Trophoblast cell (in vitro differentiated cells and primary cell): ENCODE results near the gene LDAH.

ENCODE experiments used
- DNase-seq, 2 donors: peaks; one replicate each; pipeline ENCODE4 v3.0.0-alpha.2; 2016
- H2AFZ ChIP-seq: 2 replicates; pipeline ENCODE4 v1.6.1; 2013; ENCODE audit warnings: low read length, moderate library complexity, mild to moderate bottlenecking; ENCODE audit not compliant: insufficient read depth, poor library complexity
- H2AK5ac ChIP-seq: 2 replicates; pipeline ENCODE4 v1.6.1; 2013; ENCODE audit warnings: mild to moderate bottlenecking, low read length
- H2BK120ac ChIP-seq: 2 replicates; pipeline ENCODE4 v1.6.1; 2013; ENCODE audit warnings: low read length, mild to moderate bottlenecking, moderate library complexity; ENCODE audit not compliant: insufficient read depth, poor library complexity
- H2BK12ac ChIP-seq: 2 replicates; pipeline ENCODE4 v1.6.1; 2013; ENCODE audit warnings: mild to moderate bottlenecking, low read length, moderate library complexity
- H2BK5ac ChIP-seq: 2 replicates; pipeline ENCODE4 v1.6.1; 2013; ENCODE audit warnings: low read length, low read depth, moderate library complexity, mild to moderate bottlenecking; ENCODE audit not compliant: poor library complexity
- H3K14ac ChIP-seq: 2 replicates; pipeline ENCODE4 v1.6.1; 2013; ENCODE audit warnings: mild to moderate bottlenecking, low read length
- H3K18ac ChIP-seq: 2 replicates; pipeline ENCODE4 v1.6.1; 2013; ENCODE audit warnings: mild to moderate bottlenecking, low read length
- H3K23ac ChIP-seq: 2 replicates; pipeline ENCODE4 v1.6.1; 2013; ENCODE audit warnings: low read length
- H3K27ac ChIP-seq: 2 replicates; pipeline ENCODE4 v1.5.1; 2013; ENCODE audit warnings: low read depth, mild to moderate bottlenecking, inconsistent platforms, low read length, moderate library complexity
- H3K27me3 ChIP-seq: 2 replicates; pipeline ENCODE4 v1.6.1; 2013; ENCODE audit warnings: inconsistent platforms, mild to moderate bottlenecking, low read length, moderate library complexity; ENCODE audit not compliant: insufficient read depth
- H3K36me3 ChIP-seq, 2 experiments: 1 replicate in 1 of 2; 2 replicates in 1 of 2; pipeline ENCODE4 v1.6.1; 2013; ENCODE audit warnings: low read length in 2 of 2, mild to moderate bottlenecking in 2 of 2, moderate library complexity in 1 of 2; ENCODE audit not compliant: insufficient read depth in 2 of 2, control insufficient read depth in 1 of 2
- H3K4ac ChIP-seq: 2 replicates; pipeline ENCODE4 v1.6.1; 2013; ENCODE audit warnings: low read depth, mild to moderate bottlenecking, low read length, moderate library complexity
- H3K4me1 ChIP-seq, 2 experiments: 1 replicate in 1 of 2; 2 replicates in 1 of 2; pipeline ENCODE4 v1.6.1; 2013; ENCODE audit warnings: low read length in 2 of 2, mild to moderate bottlenecking in 2 of 2, moderate library complexity in 1 of 2; ENCODE audit not compliant: insufficient read depth in 2 of 2, control insufficient read depth in 1 of 2
- H3K4me2 ChIP-seq: 2 replicates; pipeline ENCODE4 v1.6.1; 2013; ENCODE audit warnings: inconsistent platforms, mild to moderate bottlenecking, low read length, moderate library complexity
- H3K4me3 ChIP-seq: 2 replicates; pipeline ENCODE4 v1.5.1; 2013; ENCODE audit warnings: mild to moderate bottlenecking, low read depth, low read length, inconsistent platforms
- H3K79me1 ChIP-seq: one replicate; pipeline ENCODE4 v1.6.1; 2013; ENCODE audit warnings: low read length
- H3K79me2 ChIP-seq: 2 replicates; pipeline ENCODE4 v1.6.1; 2013; ENCODE audit warnings: low read length, mild to moderate bottlenecking; ENCODE audit not compliant: control insufficient read depth, insufficient read depth, poor library complexity
- H3K9ac ChIP-seq: 2 replicates; pipeline ENCODE4 v1.6.1; 2013; ENCODE audit warnings: mild to moderate bottlenecking, low read length
- H3K9me3 ChIP-seq: 2 replicates; pipeline ENCODE4 v1.6.1; 2013; ENCODE audit warnings: low read depth, mild to moderate bottlenecking, control low read depth, inconsistent platforms, low read length; ENCODE audit not compliant: insufficient read depth
- H4K12ac ChIP-seq: 2 replicates; pipeline ENCODE4 v1.6.1; 2013; ENCODE audit warnings: low read depth, mild to moderate bottlenecking, low read length, moderate library complexity
- H4K8ac ChIP-seq: 2 replicates; pipeline ENCODE4 v1.6.1; 2013; ENCODE audit warnings: low read depth, mild to moderate bottlenecking, low read length, moderate library complexity
- H4K91ac ChIP-seq: one replicate; pipeline ENCODE4 v1.6.1; 2013; ENCODE audit warnings: low read depth, mild to moderate bottlenecking, low read length, moderate library complexity
- WGBS: extraction: QIAGEN DNeasy Blood & Tissue Kit; methylation state at CpG from one replicate; pipeline ENCODE4 v1.1.7; 2013; ENCODE audit warnings: missing lambda C conversion rate; ENCODE audit not compliant: insufficient read length, insufficient coverage; ENCODE audit errors: extremely low coverage; 5-methylcytosine and 5-hydroxymethylcytosine counted together

The LDAH gene

GRCh38 chr2:20661421-20662307 lies 161.2 kb downstream of the LDAH start:
- Histone ChIP-seq H2AFZ (no peak overlapping the region), H3K79me2 (no peaks in the 10 kb centered on the region), H4K91ac (no peak overlapping the region), H3K27me3 (peaks cover 42% of the 10 kb centered on the region), H3K4me3 (no peak overlapping the region), H2BK12ac (no peak overlapping the region), H3K14ac (no peak overlapping the region), H3K23ac (no peak overlapping the region), H4K8ac (no peak overlapping the region), H3K79me1 (no peaks in the 10 kb centered on the region), H3K9me3 (peaks cover 4% of the 10 kb centered on the region), H3K36me3 (no peaks in the 10 kb centered on the region), H2BK120ac (no peak overlapping the region), H3K4ac (no peak overlapping the region), H3K4me1 (peaks cover 5 to 12% of the 10 kb centered on the region in 2 experiments), H2AK5ac (no peak overlapping the region), H3K27ac (no peak overlapping the region), H3K18ac (no peak overlapping the region), H2BK5ac (no peak overlapping the region), H3K9ac (no peak overlapping the region), H3K4me2 (no peak overlapping the region), H4K12ac (no peak overlapping the region)
- peak; percentile 74 to 88 for DNase-seq
- no CpG with 5 or more reads among the region's 11 CpGs for WGBS

- H3K4ac ChIP-seq, result no peak overlapping the region
- H3K27ac ChIP-seq, result no peak overlapping the region
- H2AK5ac ChIP-seq, result no peak overlapping the region
- peaks cover 33% of the 10 kb centered on the region for H3K27me3 ChIP-seq
- no peak overlapping the region for H3K9ac ChIP-seq
- H4K12ac ChIP-seq, result no peak overlapping the region
- no peak overlapping the region for H3K4me3 ChIP-seq
- no peak overlapping the region for H2AFZ ChIP-seq
- no peak overlapping the region for H4K8ac ChIP-seq
- no peak overlapping the region for H2BK5ac ChIP-seq
- no peaks in the 10 kb centered on the region for H3K79me1 ChIP-seq
- no peak overlapping the region for H2BK12ac ChIP-seq
- H3K4me1 ChIP-seq, result peaks cover 6 to 11% of the 10 kb centered on the region in 2 experiments
- no peak overlapping the region for H4K91ac ChIP-seq
- H3K9me3 ChIP-seq, result peaks cover 4% of the 10 kb centered on the region
- no peaks in the 10 kb centered on the region for H3K36me3 ChIP-seq
- H2BK120ac ChIP-seq, result no peak overlapping the region
- no peaks in the 10 kb centered on the region for H3K79me2 ChIP-seq
- no peak overlapping the region for H3K18ac ChIP-seq
- peak in 1 of 2 donors; percentile 40 for DNase-seq
- no CpG with 5 or more reads among the region's 8 CpGs for WGBS
- H3K23ac ChIP-seq, result no peak overlapping the region
- H3K4me2 ChIP-seq, result no peak overlapping the region
- H3K14ac ChIP-seq, result no peak overlapping the region
These were observed 162.1 kb downstream of the LDAH start for GRCh38 chr2:20660506-20661420.

GRCh38 chr2:20657522-20658235 lies 165.2 kb downstream of the LDAH start:
- H2AFZ ChIP-seq, result no peak overlapping the region

GRCh38 chr2:20656561-20656960 lies 166.3 kb downstream of the LDAH start:
- no peak overlapping the region for H2BK5ac ChIP-seq
- H3K79me1 ChIP-seq, result peaks cover under 1% of the 10 kb centered on the region
- no peak overlapping the region for H2AK5ac ChIP-seq
- no peak overlapping the region for H2BK12ac ChIP-seq
- no peak overlapping the region for H4K8ac ChIP-seq
- H3K9me3 ChIP-seq, result no peaks in the 10 kb centered on the region
- H3K79me2 ChIP-seq, result no peaks in the 10 kb centered on the region
- no peak overlapping the region for H2AFZ ChIP-seq
- no peak overlapping the region for H3K27ac ChIP-seq
- no peak overlapping the region for H2BK120ac ChIP-seq
- H3K27me3 ChIP-seq, result no peaks in the 10 kb centered on the region
- no peak for DNase-seq
- H3K4me2 ChIP-seq, result no peak overlapping the region
- peaks cover 7 to 10% of the 10 kb centered on the region in 2 experiments for H3K4me1 ChIP-seq
- no peak overlapping the region for H4K91ac ChIP-seq
- H4K12ac ChIP-seq, result no peak overlapping the region
- no peak overlapping the region for H3K14ac ChIP-seq
- H3K9ac ChIP-seq, result no peak overlapping the region
- H3K18ac ChIP-seq, result no peak overlapping the region
- no peaks in the 10 kb centered on the region for H3K36me3 ChIP-seq
- H3K4me3 ChIP-seq, result no peak overlapping the region
- H3K4ac ChIP-seq, result no peak overlapping the region
- no peak overlapping the region for H3K23ac ChIP-seq
- WGBS, result no CpG with 5 or more reads among the region's 7 CpGs

More at GRCh38 chr2:20657522-20658235, 165.2 kb downstream of the LDAH start:
- Histone ChIP-seq H3K4me2 (no peak overlapping the region), H4K12ac (no peak overlapping the region), H2AK5ac (no peak overlapping the region), H3K79me2 (no peaks in the 10 kb centered on the region), H3K27ac (no peak overlapping the region), H4K91ac (no peak overlapping the region), H3K79me1 (no peaks in the 10 kb centered on the region), H3K4me3 (no peak overlapping the region), H3K36me3 (no peaks in the 10 kb centered on the region), H3K18ac (no peak overlapping the region), H3K4me1 (peaks cover 6 to 8% of the 10 kb centered on the region in 2 experiments), H2BK12ac (no peak overlapping the region), H2BK5ac (no peak overlapping the region), H3K27me3 (peaks cover 5% of the 10 kb centered on the region), H3K9me3 (no peaks in the 10 kb centered on the region), H3K23ac (no peak overlapping the region), H4K8ac (no peak overlapping the region), H3K9ac (no peak overlapping the region), H3K4ac (no peak overlapping the region), H3K14ac (no peak overlapping the region), H2BK120ac (no peak overlapping the region)
- no CpG with 5 or more reads among the region's 4 CpGs for WGBS
- DNase-seq, result no peak
